Measurements from ENCODE around the gene MLANA.

Gene MLANA

DNA sequence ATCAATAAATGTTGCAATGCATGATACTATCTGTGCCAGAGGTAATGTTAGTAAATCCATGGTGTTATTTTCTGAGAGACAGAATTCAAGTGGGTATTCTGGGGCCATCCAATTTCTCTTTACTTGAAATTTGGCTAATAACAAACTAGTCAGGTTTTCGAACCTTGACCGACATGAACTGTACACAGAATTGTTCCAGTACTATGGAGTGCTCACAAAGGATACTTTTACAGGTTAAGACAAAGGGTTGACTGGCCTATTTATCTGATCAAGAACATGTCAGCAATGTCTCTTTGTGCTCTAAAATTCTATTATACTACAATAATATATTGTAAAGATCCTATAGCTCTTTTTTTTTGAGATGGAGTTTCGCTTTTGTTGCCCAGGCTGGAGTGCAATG is 18.2 kb downstream of the MLANA start:
- TF ChIP-seq, protein P1, sequence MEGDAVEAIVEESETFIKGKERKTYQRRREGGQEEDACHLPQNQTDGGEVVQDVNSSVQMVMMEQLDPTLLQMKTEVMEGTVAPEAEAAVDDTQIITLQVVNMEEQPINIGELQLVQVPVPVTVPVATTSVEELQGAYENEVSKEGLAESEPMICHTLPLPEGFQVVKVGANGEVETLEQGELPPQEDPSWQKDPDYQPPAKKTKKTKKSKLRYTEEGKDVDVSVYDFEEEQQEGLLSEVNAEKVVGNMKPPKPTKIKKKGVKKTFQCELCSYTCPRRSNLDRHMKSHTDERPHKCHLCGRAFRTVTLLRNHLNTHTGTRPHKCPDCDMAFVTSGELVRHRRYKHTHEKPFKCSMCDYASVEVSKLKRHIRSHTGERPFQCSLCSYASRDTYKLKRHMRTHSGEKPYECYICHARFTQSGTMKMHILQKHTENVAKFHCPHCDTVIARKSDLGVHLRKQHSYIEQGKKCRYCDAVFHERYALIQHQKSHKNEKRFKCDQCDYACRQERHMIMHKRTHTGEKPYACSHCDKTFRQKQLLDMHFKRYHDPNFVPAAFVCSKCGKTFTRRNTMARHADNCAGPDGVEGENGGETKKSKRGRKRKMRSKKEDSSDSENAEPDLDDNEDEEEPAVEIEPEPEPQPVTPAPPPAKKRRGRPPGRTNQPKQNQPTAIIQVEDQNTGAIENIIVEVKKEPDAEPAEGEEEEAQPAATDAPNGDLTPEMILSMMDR (conservative IDR thresholded peaks at IDR 0.05; ENCODE audit: low read length) = no peak
- no peak for TF ChIP-seq EZH2phosphoT487 (IDR thresholded peaks at IDR 0.05; ENCODE audit: borderline replicate concordance)
- Histone ChIP-seq H4K20me1 (ENCODE audit: insufficient read depth, low read length, poor library complexity, severe bottlenecking) (no peaks in the 10 kb centered on the region), H2AFZ (ENCODE audit: low read length) (no peak overlapping the region), H3K36me3 (ENCODE audit: insufficient read depth, low read length) (no peaks in the 10 kb centered on the region), H3K9ac (ENCODE audit: low read depth, low read length, poor library complexity, severe bottlenecking) (no peak overlapping the region), H3K9me2 (replicated peaks; ENCODE audit: low read depth, low read length) (no peaks in the 10 kb centered on the region), H3K9me3 (ENCODE audit: insufficient read depth, low read depth, low read length) (no peaks in the 10 kb centered on the region), H3F3A (ENCODE audit: low read depth) (no peaks in the 10 kb centered on the region), H3K4me2 (ENCODE audit: low read depth, low read length, poor library complexity, severe bottlenecking) (no peak overlapping the region), H3K27me3 (ENCODE audit: insufficient read depth, low read length, poor library complexity, severe bottlenecking) (no peaks in the 10 kb centered on the region), H3K79me2 (ENCODE audit: insufficient read depth, low read length) (no peaks in the 10 kb centered on the region), H3K4me3 (ENCODE audit: low read length, poor library complexity, severe bottlenecking) (no peak overlapping the region), H3K4me1 (ENCODE audit: insufficient read depth, low read length, poor library complexity, severe bottlenecking) (no peaks in the 10 kb centered on the region)

DNA sequence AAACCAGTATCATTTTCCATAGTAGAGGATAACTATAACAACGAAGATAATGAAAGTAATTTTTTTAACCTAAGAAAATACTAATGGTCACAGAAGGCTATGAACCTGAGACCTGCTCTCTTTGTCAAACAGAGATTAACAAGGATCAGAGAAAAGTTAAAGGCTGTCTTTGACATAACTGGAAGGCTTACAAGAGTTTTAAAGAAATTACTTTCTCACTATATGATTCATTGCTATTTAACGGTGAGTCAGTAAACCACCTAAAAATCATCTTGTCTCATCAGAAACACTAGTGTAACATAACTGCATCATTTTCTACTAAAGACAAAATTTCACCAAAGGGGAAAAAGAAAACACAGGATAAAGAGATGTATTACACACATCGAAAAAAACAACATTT is 19.3 kb downstream of the MLANA start:
- Histone ChIP-seq H3K9me3 (ENCODE audit: insufficient read depth, low read depth, low read length) (no peaks in the 10 kb centered on the region), H3K9me2 (replicated peaks; ENCODE audit: low read depth, low read length) (no peaks in the 10 kb centered on the region), H3K27me3 (ENCODE audit: insufficient read depth, low read length, poor library complexity, severe bottlenecking) (no peaks in the 10 kb centered on the region), H2AFZ (ENCODE audit: low read length) (no peak overlapping the region), H3F3A (ENCODE audit: low read depth) (no peaks in the 10 kb centered on the region), H3K4me1 (ENCODE audit: insufficient read depth, low read length, poor library complexity, severe bottlenecking) (no peaks in the 10 kb centered on the region), H3K9ac (ENCODE audit: low read depth, low read length, poor library complexity, severe bottlenecking) (no peak overlapping the region), H3K4me2 (ENCODE audit: low read depth, low read length, poor library complexity, severe bottlenecking) (no peak overlapping the region), H3K79me2 (ENCODE audit: insufficient read depth, low read length) (no peaks in the 10 kb centered on the region), H3K4me3 (ENCODE audit: low read length, poor library complexity, severe bottlenecking) (no peak overlapping the region), H4K20me1 (ENCODE audit: insufficient read depth, low read length, poor library complexity, severe bottlenecking) (no peaks in the 10 kb centered on the region), H3K36me3 (ENCODE audit: insufficient read depth, low read length) (no peaks in the 10 kb centered on the region)
- no peak for TF ChIP-seq EZH2phosphoT487 (IDR thresholded peaks at IDR 0.05; ENCODE audit: borderline replicate concordance)
- TF ChIP-seq, protein P1 (conservative IDR thresholded peaks at IDR 0.05; ENCODE audit: low read length) = no peak

DNA sequence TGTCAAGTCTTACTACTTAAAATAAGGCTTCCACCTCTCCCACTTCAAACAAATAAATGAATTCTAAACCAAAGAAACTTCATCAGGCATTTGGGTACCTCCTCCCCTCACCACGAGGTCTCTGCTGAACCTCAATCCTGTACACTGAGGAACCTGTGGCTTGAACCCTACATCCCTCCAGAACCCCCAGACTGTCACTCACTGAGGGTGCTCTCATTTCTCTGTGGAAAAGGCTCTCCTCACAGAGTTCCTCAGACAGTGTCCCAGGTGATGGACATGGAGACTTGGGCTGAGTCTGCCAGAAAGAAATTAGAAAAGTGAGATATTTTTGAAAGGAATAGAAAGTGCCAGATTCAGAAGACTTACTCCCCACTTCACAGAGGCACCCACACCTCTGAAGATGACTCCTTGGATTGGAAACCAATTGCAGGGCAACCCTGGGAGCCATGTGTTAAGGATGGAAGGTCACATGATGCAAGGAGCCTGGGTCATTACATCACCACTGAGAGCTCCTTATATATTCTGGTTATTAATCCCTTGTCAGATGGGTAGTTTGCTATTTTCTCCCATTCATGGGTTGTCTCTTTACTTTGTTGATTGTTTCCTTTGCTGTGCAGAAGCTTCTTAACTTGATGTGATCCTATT is 19.8 kb downstream of the MLANA start:
- H3K36me3 ChIP-seq (ENCODE audit: insufficient read depth, low read length) = no peaks in the 10 kb centered on the region
- no peaks in the 10 kb centered on the region for H3K9me3 ChIP-seq (ENCODE audit: insufficient read depth, low read depth, low read length)
- no peaks in the 10 kb centered on the region for H3K9me2 ChIP-seq (replicated peaks; ENCODE audit: low read depth, low read length)
- no peaks in the 10 kb centered on the region for H3F3A ChIP-seq (ENCODE audit: low read depth)
- no peaks in the 10 kb centered on the region for H3K27me3 ChIP-seq (ENCODE audit: insufficient read depth, low read length, poor library complexity, severe bottlenecking)
- TF ChIP-seq EZH2phosphoT487 (IDR thresholded peaks at IDR 0.05; ENCODE audit: borderline replicate concordance) = no peak
- TF ChIP-seq, protein P1 (conservative IDR thresholded peaks at IDR 0.05; ENCODE audit: low read length) = no peak
- H3K4me2 ChIP-seq (ENCODE audit: low read depth, low read length, poor library complexity, severe bottlenecking) = no peak overlapping the region
- no peaks in the 10 kb centered on the region for H3K79me2 ChIP-seq (ENCODE audit: insufficient read depth, low read length)
- H3K4me1 ChIP-seq (ENCODE audit: insufficient read depth, low read length, poor library complexity, severe bottlenecking) = no peaks in the 10 kb centered on the region
- H3K9ac ChIP-seq (ENCODE audit: low read depth, low read length, poor library complexity, severe bottlenecking) = no peak overlapping the region
- no peak overlapping the region for H3K4me3 ChIP-seq (ENCODE audit: low read length, poor library complexity, severe bottlenecking)
- H2AFZ ChIP-seq (ENCODE audit: low read length) = no peak overlapping the region
- H4K20me1 ChIP-seq (ENCODE audit: insufficient read depth, low read length, poor library complexity, severe bottlenecking) = no peaks in the 10 kb centered on the region
